Measurements from ENCODE around the gene NCAM1.

DNA sequence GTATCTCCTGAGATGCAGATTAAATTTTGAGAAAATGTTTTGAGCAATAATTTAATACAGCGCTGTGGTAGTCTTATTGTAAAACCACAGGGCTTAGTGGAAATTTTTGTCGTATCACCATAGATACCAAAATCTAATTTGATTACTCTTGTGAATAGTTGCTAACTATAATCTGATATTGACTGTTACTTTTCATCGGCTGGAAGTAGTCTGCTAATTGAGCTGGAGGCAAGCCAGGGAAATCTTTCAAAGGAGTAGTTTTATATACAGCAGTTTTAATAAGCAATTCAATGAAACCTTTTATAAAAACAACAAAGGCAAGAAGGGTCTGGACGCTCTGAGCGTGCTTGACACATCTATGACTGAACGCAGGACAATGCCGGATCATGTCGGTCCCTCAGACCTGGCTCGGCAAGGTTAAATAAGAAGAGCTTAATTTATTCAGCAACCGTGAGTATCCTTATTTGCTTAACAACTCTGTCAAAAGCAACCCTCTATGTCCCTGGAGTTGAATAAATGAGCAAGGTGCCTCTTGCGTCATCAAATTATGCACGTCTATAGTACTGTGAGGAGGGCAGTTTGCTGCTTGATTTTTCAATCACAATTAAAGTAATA, 121.2 kb downstream of the NCAM1 start:
- TF ChIP-seq POLR2A (IDR thresholded peaks at IDR 0.05; ENCODE audit: low read length) (no peak), GATA1 (IDR thresholded peaks at IDR 0.05; ENCODE audit: low read depth, low read length) (no peak)
